ENCODE results near the gene PEMT. TPM values are rescaled to one million over a fixed set of nuclear protein-coding genes. Genes with fewer than 3 reads are reported as not detected.

The PEMT gene
- total RNA-seq, 1 experiment from 2014 or later: 53.5 TPM

DNA sequence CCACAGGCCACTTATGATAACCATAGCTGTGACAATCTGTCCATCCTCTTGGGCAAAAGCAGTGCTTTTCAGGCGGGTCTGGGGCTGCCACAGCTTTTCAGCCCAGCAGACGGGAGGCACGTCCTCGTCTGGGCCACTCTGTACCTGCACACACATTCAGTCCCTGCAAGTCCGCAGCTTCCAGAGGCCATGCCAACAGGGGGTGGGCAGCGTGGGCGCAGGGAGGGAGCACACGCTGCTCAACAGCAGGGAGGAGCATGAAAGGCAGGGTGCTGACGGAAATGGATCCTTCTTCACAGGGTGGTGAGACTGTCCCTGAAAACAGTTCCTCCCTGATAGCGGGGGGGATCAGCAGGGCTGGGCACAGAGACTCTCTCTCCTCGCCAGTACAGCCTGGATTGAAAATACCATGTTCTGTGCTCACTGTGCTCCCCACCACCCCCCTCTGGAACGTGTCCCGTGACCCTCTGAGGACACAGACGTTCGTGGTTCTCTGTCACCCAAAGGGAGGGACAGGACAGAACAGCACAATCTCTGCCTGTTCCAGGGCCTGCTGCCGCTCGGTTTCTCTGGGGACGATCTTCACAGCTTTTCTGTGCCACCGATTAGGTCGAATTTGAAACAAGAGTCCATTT is 41.7 kb downstream of the PEMT start:
- Histone ChIP-seq H3K27me3 (no peaks in the 10 kb centered on the region), H3K9me3 (no peaks in the 10 kb centered on the region)
- DNase-seq: no peak

DNA sequence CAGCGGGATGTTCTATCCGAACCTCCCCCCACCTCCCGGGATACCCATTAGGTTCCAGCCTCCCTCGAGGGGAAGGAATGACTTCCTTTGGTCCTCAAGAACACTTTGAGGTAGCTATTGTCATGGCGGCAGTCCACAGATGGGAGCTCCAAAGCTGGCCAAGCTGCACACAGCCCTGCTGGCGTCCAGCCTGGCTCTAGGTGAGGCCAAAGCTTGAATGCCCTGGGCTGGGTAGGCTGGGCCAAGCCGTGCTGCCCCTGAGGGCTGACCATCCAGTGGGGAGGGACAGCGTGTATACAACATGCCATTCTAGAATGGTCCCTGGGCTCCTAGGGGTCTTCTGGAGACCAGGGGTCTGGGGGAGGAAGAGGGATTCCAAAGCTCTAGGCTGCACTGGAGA is 43.5 kb downstream of the PEMT start:
- no peaks in the 10 kb centered on the region for H3K36me3 ChIP-seq
- no peak overlapping the region for H3K4me3 ChIP-seq
- no peaks in the 10 kb centered on the region for H3K27me3 ChIP-seq
- DNase-seq: no peak
- no peaks in the 10 kb centered on the region for H3K9me3 ChIP-seq

More for the DNA sequence above, 41.7 kb downstream of the PEMT start:
- no peak overlapping the region for H3K4me3 ChIP-seq
- H3K36me3 ChIP-seq: no peaks in the 10 kb centered on the region

GRCh38 chr17:17547210-17547764 is 44.2 kb downstream of the PEMT start:
- DNase-seq: no peak
- Histone ChIP-seq H3K4me3 (no peak overlapping the region), H3K27me3 (no peaks in the 10 kb centered on the region), H3K9me3 (no peaks in the 10 kb centered on the region), H3K36me3 (no peaks in the 10 kb centered on the region)

GRCh38 chr17:17546399-17547185 is 44.9 kb downstream of the PEMT start:
- H3K4me3 ChIP-seq: no peak overlapping the region
- no peaks in the 10 kb centered on the region for H3K27me3 ChIP-seq
- no peaks in the 10 kb centered on the region for H3K9me3 ChIP-seq
- no peaks in the 10 kb centered on the region for H3K36me3 ChIP-seq
- DNase-seq: no peak

GRCh38 chr17:17545984-17546383 is 45.5 kb downstream of the PEMT start:
- H3K27me3 ChIP-seq: no peaks in the 10 kb centered on the region
- no peak for DNase-seq
- no peaks in the 10 kb centered on the region for H3K9me3 ChIP-seq
- H3K36me3 ChIP-seq: no peaks in the 10 kb centered on the region
- H3K4me3 ChIP-seq: no peak overlapping the region

- Histone ChIP-seq H3K9me3 (no peaks in the 10 kb centered on the region), H3K36me3 (no peaks in the 10 kb centered on the region), H3K27me3 (no peaks in the 10 kb centered on the region), H3K4me3 (no peak overlapping the region)
- DNase-seq: peak; percentile 73
Measured at GRCh38 chr17:17545031-17545820, 46.3 kb downstream of the PEMT start.

GRCh38 chr17:17542906-17543635 is 48.4 kb downstream of the PEMT start:
- H3K9me3 ChIP-seq: no peaks in the 10 kb centered on the region
- DNase-seq: no peak
- no peaks in the 10 kb centered on the region for H3K27me3 ChIP-seq
- no peaks in the 10 kb centered on the region for H3K36me3 ChIP-seq
- no peak overlapping the region for H3K4me3 ChIP-seq

- H3K9me3 ChIP-seq: no peaks in the 10 kb centered on the region
- H3K4me3 ChIP-seq: no peak overlapping the region
- H3K27me3 ChIP-seq: no peaks in the 10 kb centered on the region
- H3K36me3 ChIP-seq: no peaks in the 10 kb centered on the region
- DNase-seq: no peak
Measured at GRCh38 chr17:17541640-17542001, 49.9 kb downstream of the PEMT start.

- H3K4me3 ChIP-seq: no peak overlapping the region
- no peaks in the 10 kb centered on the region for H3K27me3 ChIP-seq
- no peaks in the 10 kb centered on the region for H3K36me3 ChIP-seq
- H3K9me3 ChIP-seq: no peaks in the 10 kb centered on the region
- DNase-seq: no peak
Measured at GRCh38 chr17:17540935-17541639, 50.4 kb downstream of the PEMT start.

DNA sequence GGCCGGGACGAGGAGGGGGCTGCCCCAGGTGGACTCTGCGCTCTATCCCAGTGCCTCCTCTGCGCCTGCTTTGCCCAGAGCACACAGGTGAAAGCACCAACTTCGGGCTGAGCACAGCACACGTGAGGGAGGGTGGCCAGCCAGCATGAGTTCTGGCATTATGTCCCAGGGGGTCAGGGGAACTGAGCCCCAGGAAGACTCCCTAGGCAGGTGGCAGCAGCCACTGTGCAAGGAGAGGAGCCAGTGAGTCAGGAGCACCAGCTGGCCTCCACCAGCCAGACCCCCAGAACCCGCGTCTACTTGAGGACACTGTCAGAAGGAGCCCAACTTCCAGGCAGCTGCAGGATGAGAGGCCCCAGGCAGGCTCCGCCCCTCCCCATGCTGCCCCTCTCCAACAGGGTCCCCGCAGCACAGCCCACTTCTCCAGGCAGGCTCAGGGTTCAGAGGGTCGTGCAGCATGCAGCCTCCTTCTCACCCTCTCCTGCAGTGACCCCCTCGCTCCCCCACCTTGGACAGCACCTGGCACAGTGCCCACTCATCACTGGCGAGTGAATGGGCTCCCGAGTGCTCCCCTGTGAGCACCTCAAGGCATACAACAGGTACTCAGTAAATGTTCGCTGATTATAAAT is 51.1 kb downstream of the PEMT start:
- no peak overlapping the region for H3K4me3 ChIP-seq
- H3K9me3 ChIP-seq: no peaks in the 10 kb centered on the region
- no peaks in the 10 kb centered on the region for H3K36me3 ChIP-seq
- no peaks in the 10 kb centered on the region for H3K27me3 ChIP-seq
- no peak for DNase-seq

DNA sequence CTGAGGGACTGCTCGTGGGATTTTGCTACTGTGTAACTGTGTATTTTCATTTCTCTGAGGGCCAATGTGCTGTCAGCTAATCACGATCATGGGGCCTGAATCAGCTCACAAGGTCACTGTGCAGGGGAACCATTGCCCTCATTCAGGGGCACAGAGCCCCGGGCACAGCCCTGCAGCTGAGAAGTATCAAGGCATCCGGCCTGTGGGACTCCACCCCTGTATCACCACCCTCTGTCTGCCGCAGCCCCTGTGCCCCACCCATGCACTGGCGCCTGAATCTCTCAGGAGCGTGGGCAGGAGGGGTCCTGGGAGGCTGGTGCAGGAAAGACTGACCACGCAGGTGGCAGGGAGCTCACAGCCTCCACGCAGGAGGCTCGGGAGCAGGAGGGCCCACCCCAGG is 51.9 kb downstream of the PEMT start:
- DNase-seq: no peak
- H3K36me3 ChIP-seq: no peaks in the 10 kb centered on the region
- no peaks in the 10 kb centered on the region for H3K27me3 ChIP-seq
- H3K9me3 ChIP-seq: no peaks in the 10 kb centered on the region
- H3K4me3 ChIP-seq: no peak overlapping the region

- Histone ChIP-seq H3K9me3 (no peaks in the 10 kb centered on the region), H3K4me3 (no peak overlapping the region), H3K27me3 (no peaks in the 10 kb centered on the region), H3K36me3 (no peaks in the 10 kb centered on the region)
- no peak for DNase-seq
Measured at GRCh38 chr17:17538417-17539391, 52.8 kb downstream of the PEMT start.

DNA sequence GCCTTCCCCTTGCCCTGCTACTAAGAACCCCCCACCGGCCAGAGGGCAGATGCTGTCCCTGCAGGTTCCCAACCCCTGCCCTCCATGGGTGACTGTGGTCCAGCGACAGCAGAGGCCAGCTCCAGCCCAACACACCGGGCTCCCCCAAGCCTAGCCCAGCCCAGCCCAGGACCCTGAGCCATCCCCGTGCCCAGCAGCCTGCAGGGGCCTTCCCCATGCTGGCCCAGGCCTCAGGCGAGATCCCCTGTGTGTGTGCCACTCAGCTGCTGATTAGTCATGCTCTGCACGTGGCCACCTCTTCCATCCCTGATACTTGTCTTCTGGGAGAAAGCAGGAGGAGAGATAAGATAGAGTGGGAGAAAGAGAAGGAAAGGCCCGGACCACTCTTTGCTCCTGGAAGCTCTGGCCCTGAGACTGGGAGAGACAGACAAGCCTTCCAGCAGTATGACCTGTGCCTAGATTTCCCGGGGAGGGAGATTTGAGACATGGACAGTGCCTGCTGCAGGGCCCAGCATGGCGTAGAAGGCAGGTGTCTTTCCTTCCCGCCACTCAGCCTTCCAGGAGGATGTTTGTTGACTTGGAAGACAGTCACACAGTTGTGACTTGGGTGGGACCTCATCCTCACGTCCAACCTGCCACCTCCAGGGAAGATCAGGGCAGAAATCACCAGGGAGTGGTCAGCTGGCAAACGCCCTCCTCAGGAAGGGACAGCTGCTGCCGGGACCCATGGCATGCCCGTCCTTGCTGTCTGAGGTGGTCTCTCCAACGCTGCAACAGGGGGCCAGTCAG is 54.0 kb downstream of the PEMT start:
- H3K27me3 ChIP-seq: no peaks in the 10 kb centered on the region
- H3K36me3 ChIP-seq: no peaks in the 10 kb centered on the region
- H3K9me3 ChIP-seq: no peaks in the 10 kb centered on the region
- peak; percentile 28 for DNase-seq
- no peak overlapping the region for H3K4me3 ChIP-seq

DNA sequence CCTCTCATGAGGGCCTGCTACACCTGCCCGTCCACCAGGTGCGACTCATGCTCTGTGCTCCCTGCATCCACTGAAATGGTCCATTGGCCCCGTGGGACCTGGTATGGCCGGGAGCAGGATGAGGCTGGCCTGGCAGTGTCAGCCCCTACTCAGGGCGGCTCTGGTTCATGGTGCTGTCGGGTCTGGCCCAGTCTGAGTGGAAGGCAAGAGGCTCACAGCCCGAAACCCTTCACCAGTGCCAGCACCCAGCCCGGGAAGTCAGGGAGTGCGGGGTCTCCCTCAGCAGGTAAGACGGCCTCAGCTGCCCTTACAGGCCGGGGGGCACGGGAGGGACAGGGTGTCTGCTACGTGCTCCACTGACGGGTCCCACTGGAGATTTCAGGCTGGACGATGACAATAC is 54.8 kb downstream of the PEMT start:
- DNase-seq: no peak
- Histone ChIP-seq H3K9me3 (no peaks in the 10 kb centered on the region), H3K27me3 (no peaks in the 10 kb centered on the region), H3K4me3 (no peak overlapping the region), H3K36me3 (no peaks in the 10 kb centered on the region)
